Nephron (organoid): ENCODE measurements around the gene LRRC28.

ENCODE experiments used
- H3K27ac Mint-ChIP-seq, 3 experiments: 2 replicates each; pipeline ENCODE4 v1.8.0; 2020; ENCODE audit warnings: mixed read lengths in 3 of 3, mild to moderate bottlenecking in 2 of 3, moderate library complexity in 1 of 3
- H3K27me3 Mint-ChIP-seq: 2 replicates; pipeline ENCODE4 v1.8.0; 2021; ENCODE audit warnings: low read depth, mild to moderate bottlenecking, moderate library complexity, mixed read lengths
- H3K36me3 Mint-ChIP-seq: 2 replicates; pipeline ENCODE4 v1.8.0; 2020; ENCODE audit warnings: low read depth, mixed read lengths
- H3K4me1 Mint-ChIP-seq: 2 replicates; pipeline ENCODE4 v1.8.0; 2020; ENCODE audit warnings: mixed read lengths
- H3K4me3 Mint-ChIP-seq, 3 experiments: 2 replicates each; pipeline ENCODE4 v1.8.0; 2020; ENCODE audit warnings: mild to moderate bottlenecking in 3 of 3, mixed read lengths in 3 of 3, moderate library complexity in 2 of 3
- H3K9me3 Mint-ChIP-seq: 2 replicates; pipeline ENCODE4 v1.8.0; 2020; ENCODE audit warnings: mixed read lengths
- TF ChIP-seq, protein P1 (sequence below), 3 experiments: fragments of 200-600 bp; sonication (generic); IDR thresholded peaks; one replicate each; pipeline ENCODE4 v1.5.0; 2021; ENCODE audit warnings: antibody characterized with exemption in 3 of 3; ENCODE audit not compliant: unreplicated experiment in 3 of 3

The LRRC28 gene

DNA sequence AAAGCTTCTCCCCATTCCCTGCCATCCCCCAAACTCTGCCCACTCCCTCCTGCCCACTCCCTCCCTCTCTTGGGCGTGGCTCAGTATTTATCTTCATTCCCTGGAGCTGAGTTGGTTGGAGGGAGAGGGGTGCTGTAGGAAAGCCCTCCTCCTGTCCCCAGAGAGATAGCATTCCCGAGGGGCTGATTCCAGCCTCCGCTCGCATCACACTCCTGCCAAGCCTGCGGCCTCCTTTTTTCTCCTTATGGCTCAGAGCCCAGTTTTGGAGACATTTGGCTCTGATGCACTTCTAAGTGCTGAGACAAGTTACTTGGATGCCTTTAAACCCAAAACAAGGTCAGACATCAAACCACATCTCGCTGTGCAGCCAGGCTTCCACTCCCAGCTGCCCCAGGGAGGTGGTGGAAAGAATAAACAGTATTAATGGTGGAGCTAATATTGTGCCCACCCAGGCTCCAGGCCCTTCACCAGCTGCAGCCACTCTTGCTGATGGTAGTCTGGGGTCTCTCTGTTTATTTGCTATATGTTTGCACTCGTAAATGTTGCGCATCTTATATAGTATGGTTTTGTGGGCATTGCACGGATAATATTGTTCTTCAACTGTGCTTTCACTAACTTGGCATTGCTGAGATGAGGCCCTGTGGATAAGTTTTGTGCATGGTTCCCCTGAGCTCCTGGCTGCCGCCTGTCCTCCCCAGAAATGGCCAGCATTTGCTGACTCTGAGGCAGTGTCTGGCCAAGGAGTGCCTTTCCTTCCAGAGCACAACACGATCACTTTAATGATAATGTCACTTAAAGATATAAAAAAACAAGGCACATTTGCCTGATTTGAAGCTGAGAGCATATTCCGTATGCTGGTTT lies 157.2 kb downstream of the LRRC28 start:
- H3K36me3 Mint-ChIP-seq = no peaks in the 10 kb centered on the region
- peaks cover 34% of the 10 kb centered on the region for H3K4me1 Mint-ChIP-seq
- peak overlapping the region in 2 of 3 experiments; percentile 89 to 94 for H3K27ac Mint-ChIP-seq
- H3K4me3 Mint-ChIP-seq = peak overlapping the region in 1 of 3 experiments; percentile 24
- TF ChIP-seq, protein P1, sequence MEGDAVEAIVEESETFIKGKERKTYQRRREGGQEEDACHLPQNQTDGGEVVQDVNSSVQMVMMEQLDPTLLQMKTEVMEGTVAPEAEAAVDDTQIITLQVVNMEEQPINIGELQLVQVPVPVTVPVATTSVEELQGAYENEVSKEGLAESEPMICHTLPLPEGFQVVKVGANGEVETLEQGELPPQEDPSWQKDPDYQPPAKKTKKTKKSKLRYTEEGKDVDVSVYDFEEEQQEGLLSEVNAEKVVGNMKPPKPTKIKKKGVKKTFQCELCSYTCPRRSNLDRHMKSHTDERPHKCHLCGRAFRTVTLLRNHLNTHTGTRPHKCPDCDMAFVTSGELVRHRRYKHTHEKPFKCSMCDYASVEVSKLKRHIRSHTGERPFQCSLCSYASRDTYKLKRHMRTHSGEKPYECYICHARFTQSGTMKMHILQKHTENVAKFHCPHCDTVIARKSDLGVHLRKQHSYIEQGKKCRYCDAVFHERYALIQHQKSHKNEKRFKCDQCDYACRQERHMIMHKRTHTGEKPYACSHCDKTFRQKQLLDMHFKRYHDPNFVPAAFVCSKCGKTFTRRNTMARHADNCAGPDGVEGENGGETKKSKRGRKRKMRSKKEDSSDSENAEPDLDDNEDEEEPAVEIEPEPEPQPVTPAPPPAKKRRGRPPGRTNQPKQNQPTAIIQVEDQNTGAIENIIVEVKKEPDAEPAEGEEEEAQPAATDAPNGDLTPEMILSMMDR (IDR thresholded peaks at IDR 0.05; ENCODE audit: unreplicated experiment in 3 of 3) = no peak
- H3K9me3 Mint-ChIP-seq = no peaks in the 10 kb centered on the region
- H3K27me3 Mint-ChIP-seq = peaks cover 3% of the 10 kb centered on the region

DNA sequence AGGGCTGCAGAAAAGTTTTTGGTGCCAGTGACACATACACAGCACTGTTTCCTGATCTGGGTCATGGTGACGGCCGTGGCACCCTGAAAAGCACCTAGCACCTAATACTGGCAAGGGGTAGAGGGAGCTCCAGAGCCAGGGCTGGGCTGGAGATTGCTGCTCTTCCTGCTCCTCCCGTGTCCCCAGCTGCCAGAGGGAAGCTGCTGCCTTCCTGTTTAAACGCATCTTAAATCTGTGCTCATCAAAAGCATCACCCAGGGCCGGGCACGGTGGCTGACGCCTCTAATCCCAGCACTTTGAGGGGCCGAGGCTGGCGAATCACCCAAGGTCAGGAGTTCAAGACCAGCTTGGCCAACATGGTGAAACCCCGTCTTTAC lies 157.8 kb downstream of the LRRC28 start:
- no peaks in the 10 kb centered on the region for H3K9me3 Mint-ChIP-seq
- peaks cover 3% of the 10 kb centered on the region for H3K27me3 Mint-ChIP-seq
- H3K4me1 Mint-ChIP-seq = peaks cover 28% of the 10 kb centered on the region
- H3K27ac Mint-ChIP-seq = peak overlapping the region in 2 of 3 experiments; percentile 89 to 94
- TF ChIP-seq, protein P1 (IDR thresholded peaks at IDR 0.05; ENCODE audit: unreplicated experiment in 3 of 3) = peak; percentile 45 to 56 (median 45)
- H3K36me3 Mint-ChIP-seq = no peaks in the 10 kb centered on the region
- no peak overlapping the region for H3K4me3 Mint-ChIP-seq

DNA sequence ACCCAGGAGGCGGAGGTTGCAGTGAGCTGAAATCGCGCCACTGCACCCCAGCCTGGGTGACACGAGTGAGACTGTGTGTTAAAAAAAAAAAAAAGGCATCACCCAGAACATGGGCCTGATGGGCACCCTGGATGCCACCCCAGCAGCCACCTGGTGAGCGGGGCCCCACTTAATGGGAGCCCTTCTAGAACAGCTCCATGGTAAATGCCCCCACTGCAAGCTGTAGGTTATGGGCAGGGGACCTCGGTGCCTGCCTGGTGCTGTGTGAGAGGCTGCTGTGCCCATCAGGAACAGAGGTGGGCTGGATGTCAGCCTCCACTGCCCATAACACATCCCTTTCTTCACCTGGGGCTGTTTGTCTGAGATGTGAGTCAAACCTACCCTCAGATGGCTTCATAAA lies 158.3 kb downstream of the LRRC28 start:
- Mint-ChIP-seq H3K27me3 (peaks cover 3% of the 10 kb centered on the region), H3K36me3 (no peaks in the 10 kb centered on the region), H3K9me3 (no peaks in the 10 kb centered on the region), H3K27ac (no peak overlapping the region), H3K4me1 (peaks cover 25% of the 10 kb centered on the region), H3K4me3 (no peak overlapping the region)
- TF ChIP-seq, protein P1 (IDR thresholded peaks at IDR 0.05; ENCODE audit: unreplicated experiment in 3 of 3) = no peak

DNA sequence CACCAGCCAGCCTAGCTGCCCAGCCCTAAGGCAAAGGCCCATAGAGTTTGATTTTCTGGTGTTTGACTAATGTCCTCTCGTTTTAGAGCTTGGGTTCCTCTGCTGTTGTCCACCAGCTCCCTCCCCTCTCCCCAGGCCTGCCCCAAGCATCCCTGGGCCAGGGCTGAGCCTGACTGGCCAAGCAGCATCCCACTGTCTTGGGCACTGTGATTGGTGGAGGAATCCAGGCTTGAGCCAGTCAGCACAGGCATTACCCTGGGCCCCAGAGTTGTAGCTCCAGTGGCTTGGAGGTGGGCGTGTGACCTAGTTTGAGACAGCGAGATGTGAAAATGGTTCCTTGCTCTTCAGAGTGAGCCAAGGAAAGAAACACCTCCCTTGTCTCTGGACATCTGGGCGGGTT lies 159.2 kb downstream of the LRRC28 start:
- peaks cover 17% of the 10 kb centered on the region for H3K4me1 Mint-ChIP-seq
- H3K4me3 Mint-ChIP-seq = no peak overlapping the region
- peak overlapping the region in 1 of 3 experiments; percentile 21 for H3K27ac Mint-ChIP-seq
- TF ChIP-seq, protein P1 (IDR thresholded peaks at IDR 0.05; ENCODE audit: unreplicated experiment in 3 of 3) = no peak
- no peaks in the 10 kb centered on the region for H3K36me3 Mint-ChIP-seq
- H3K27me3 Mint-ChIP-seq = peaks cover 3% of the 10 kb centered on the region
- H3K9me3 Mint-ChIP-seq = no peaks in the 10 kb centered on the region

DNA sequence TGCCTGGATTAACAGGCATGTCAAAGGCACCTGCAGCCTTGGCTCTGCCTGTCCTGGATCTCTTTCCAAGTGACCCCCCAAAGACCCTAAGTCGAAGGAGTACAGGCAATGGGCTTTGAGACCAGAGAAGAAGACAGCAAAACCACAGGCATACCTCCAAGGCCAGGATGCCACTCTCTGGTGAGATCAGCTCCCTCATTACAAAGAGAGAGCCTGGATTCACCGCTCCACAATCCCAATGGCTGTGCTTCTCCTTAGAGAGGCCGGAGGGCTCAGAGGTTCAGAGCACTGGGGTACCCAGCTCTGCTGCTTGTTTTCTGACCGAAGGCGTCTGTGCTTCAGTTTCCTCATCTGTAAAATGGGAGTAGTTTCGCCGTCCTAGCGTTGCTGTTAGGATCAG lies 160.0 kb downstream of the LRRC28 start:
- H3K36me3 Mint-ChIP-seq = no peaks in the 10 kb centered on the region
- H3K27me3 Mint-ChIP-seq = peaks cover 3% of the 10 kb centered on the region
- no peaks in the 10 kb centered on the region for H3K9me3 Mint-ChIP-seq
- peaks cover 17% of the 10 kb centered on the region for H3K4me1 Mint-ChIP-seq
- H3K27ac Mint-ChIP-seq = peak overlapping the region in 1 of 3 experiments; percentile 15
- TF ChIP-seq, protein P1 (IDR thresholded peaks at IDR 0.05; ENCODE audit: unreplicated experiment in 3 of 3) = no peak
- no peak overlapping the region for H3K4me3 Mint-ChIP-seq

DNA sequence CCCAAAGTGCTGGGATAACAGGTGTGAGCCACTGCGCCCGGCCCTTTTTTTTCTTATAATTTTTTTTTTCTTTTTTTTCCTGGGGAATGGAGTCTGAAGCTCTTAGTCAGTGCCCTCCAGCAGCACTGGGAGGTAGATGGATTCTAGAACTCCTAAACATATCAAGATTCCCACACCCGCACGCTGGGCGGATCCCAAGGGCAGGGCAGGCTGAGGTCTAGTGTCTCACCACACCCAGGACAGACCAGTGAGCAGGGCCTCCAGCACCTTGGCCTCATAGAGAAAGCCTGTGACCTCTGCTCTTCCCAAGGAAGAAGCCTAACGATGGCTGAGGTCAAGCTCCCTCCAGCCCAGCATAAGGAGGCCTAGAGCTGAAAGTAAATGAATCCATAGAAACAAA lies 160.8 kb downstream of the LRRC28 start:
- H3K4me3 Mint-ChIP-seq = no peak overlapping the region
- H3K4me1 Mint-ChIP-seq = peaks cover 17% of the 10 kb centered on the region
- H3K9me3 Mint-ChIP-seq = no peaks in the 10 kb centered on the region
- H3K27me3 Mint-ChIP-seq = peaks cover 3% of the 10 kb centered on the region
- H3K36me3 Mint-ChIP-seq = no peaks in the 10 kb centered on the region
- H3K27ac Mint-ChIP-seq = no peak overlapping the region
- TF ChIP-seq, protein P1 (IDR thresholded peaks at IDR 0.05; ENCODE audit: unreplicated experiment in 3 of 3) = no peak
